ENCODE data around the gene CIAO2B. TPM values are rescaled to one million over a fixed set of nuclear protein-coding genes. Genes with fewer than 3 reads are reported as not detected.
"Not testable (repeated sequence)": the region's sequence is repeated elsewhere in the genome, so short reads cannot be mapped to it uniquely, and the experiment has no call there.

Gene CIAO2B
- total and polyA plus RNA-seq, 3 donors from 2014 or later: 113 to 179 (median 145) TPM

DNA sequence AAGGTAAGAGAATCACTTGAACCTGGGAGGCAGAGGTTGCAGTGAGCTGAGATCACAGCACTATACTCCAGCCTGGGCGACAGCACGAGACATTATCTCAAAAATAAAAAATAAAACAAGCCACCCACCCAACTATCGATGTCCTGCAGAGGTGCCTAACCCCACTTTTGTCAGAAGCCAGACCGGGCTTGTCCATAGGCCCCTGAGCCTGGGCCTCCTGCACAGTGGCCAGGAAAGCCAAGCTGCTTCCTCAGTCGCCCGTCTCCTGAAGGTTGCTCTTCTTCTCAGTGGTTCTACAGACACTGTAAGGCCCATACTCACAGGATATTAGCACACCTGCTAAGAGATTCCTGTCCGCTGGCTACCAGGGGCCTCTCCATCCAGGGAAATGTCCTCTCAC lies 12.3 kb upstream of the CIAO2B start:
- no peak overlapping the region for H3K27ac ChIP-seq
- H3K4me1 ChIP-seq: peaks cover 16% of the 10 kb centered on the region
- H3K9me3 ChIP-seq: no peaks in the 10 kb centered on the region
- intact Hi-C loops (cut with DNase I; ENCODE audit: low total_unique reads): no loop called here
- H3K27me3 ChIP-seq: no peaks in the 10 kb centered on the region
- 68 to 78% methylated on average over 7 of the region's 7 CpGs for WGBS, 2 donors
- DNase-seq: no peak
- H3K4me3 ChIP-seq: no peak overlapping the region
- no peaks in the 10 kb centered on the region for H3K36me3 ChIP-seq (ENCODE audit: low read depth, missing control alignments)
- no peak for TF ChIP-seq POLR2A (IDR thresholded peaks at IDR 0.05)
- TF ChIP-seq, protein P1, sequence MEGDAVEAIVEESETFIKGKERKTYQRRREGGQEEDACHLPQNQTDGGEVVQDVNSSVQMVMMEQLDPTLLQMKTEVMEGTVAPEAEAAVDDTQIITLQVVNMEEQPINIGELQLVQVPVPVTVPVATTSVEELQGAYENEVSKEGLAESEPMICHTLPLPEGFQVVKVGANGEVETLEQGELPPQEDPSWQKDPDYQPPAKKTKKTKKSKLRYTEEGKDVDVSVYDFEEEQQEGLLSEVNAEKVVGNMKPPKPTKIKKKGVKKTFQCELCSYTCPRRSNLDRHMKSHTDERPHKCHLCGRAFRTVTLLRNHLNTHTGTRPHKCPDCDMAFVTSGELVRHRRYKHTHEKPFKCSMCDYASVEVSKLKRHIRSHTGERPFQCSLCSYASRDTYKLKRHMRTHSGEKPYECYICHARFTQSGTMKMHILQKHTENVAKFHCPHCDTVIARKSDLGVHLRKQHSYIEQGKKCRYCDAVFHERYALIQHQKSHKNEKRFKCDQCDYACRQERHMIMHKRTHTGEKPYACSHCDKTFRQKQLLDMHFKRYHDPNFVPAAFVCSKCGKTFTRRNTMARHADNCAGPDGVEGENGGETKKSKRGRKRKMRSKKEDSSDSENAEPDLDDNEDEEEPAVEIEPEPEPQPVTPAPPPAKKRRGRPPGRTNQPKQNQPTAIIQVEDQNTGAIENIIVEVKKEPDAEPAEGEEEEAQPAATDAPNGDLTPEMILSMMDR (IDR thresholded peaks at IDR 0.05): no peak

GRCh38 chr16:66945939-66946338 lies 11.7 kb upstream of the CIAO2B start:
- intact Hi-C loops (cut with DNase I; ENCODE audit: low total_unique reads): no loop called here
- TF ChIP-seq, protein P1 (IDR thresholded peaks at IDR 0.05): no peak
- H3K9me3 ChIP-seq: no peaks in the 10 kb centered on the region

DNA sequence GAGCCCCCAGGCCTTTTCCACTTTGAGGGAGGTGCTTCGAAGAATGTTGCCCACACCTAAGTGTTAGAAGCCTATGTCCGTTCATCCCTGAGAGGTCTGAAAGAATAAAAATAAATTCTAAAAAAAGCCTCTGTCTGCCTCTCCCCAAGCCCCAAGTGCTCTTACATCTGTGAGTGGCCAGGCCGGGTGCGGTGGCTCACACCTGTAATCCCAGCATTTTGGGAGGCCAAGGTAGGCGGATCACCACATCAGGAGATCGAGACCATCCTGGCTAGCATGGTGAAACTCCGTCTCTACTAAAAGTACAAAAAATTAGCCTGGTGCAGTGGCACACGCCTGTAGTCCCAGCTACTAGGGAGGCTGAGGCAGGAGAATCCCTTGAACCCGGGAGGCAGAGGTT lies 10.8 kb upstream of the CIAO2B start:
- H3K27me3 ChIP-seq; intact Hi-C loops (cut with DNase I; ENCODE audit: low total_unique reads); DNase-seq; H3K4me3 ChIP-seq; H3K36me3 ChIP-seq (ENCODE audit: low read depth, missing control alignments); H3K9me3 ChIP-seq; H3K27ac ChIP-seq: not testable (repeated sequence)
- peaks cover 16% of the 10 kb centered on the region for H3K4me1 ChIP-seq
- 82 to 83% methylated on average over 9 of the region's 9 CpGs for WGBS, 2 donors

More at GRCh38 chr16:66945939-66946338, 11.7 kb upstream of the CIAO2B start:
- no peak overlapping the region for H3K4me3 ChIP-seq
- DNase-seq: no peak
- H3K4me1 ChIP-seq: peaks cover 16% of the 10 kb centered on the region
- 90 to 91% methylated on average over 4 of the region's 4 CpGs for WGBS, 2 donors
- H3K27me3 ChIP-seq: no peaks in the 10 kb centered on the region
- H3K27ac ChIP-seq: no peak overlapping the region
- no peaks in the 10 kb centered on the region for H3K36me3 ChIP-seq (ENCODE audit: low read depth, missing control alignments)

GRCh38 chr16:66944054-66944441 lies 9.8 kb upstream of the CIAO2B start:
- DNase-seq: no peak
- Histone ChIP-seq H3K27me3 (no peaks in the 10 kb centered on the region), H3K4me3 (no peak overlapping the region), H3K4me1 (peaks cover 14% of the 10 kb centered on the region), H3K9me3 (no peaks in the 10 kb centered on the region), H3K36me3 (ENCODE audit: low read depth, missing control alignments) (no peaks in the 10 kb centered on the region), H3K27ac (no peak overlapping the region)
- 91% methylated on average over 5 of the region's 5 CpGs for WGBS, 2 donors
- intact Hi-C loops (cut with DNase I; ENCODE audit: low total_unique reads): no loop called here
- no peak for TF ChIP-seq POLR2A (IDR thresholded peaks at IDR 0.05)

- H3K27ac ChIP-seq: no peak overlapping the region
- no peak for DNase-seq
- no peaks in the 10 kb centered on the region for H3K36me3 ChIP-seq (ENCODE audit: low read depth, missing control alignments)
- H3K4me3 ChIP-seq: no peak overlapping the region
- TF ChIP-seq, protein P1 (IDR thresholded peaks at IDR 0.05): no peak
- TF ChIP-seq POLR2A (IDR thresholded peaks at IDR 0.05): no peak
- no peaks in the 10 kb centered on the region for H3K9me3 ChIP-seq
- peaks cover 9% of the 10 kb centered on the region for H3K4me1 ChIP-seq
- H3K27me3 ChIP-seq: no peaks in the 10 kb centered on the region
- intact Hi-C loops (cut with DNase I; ENCODE audit: low total_unique reads): no loop called here
- WGBS, 2 donors: 88 to 90% methylated on average over 9 to 15 of the region's 15 CpGs
Measured at GRCh38 chr16:66943426-66944053, 9.3 kb upstream of the CIAO2B start.

DNA sequence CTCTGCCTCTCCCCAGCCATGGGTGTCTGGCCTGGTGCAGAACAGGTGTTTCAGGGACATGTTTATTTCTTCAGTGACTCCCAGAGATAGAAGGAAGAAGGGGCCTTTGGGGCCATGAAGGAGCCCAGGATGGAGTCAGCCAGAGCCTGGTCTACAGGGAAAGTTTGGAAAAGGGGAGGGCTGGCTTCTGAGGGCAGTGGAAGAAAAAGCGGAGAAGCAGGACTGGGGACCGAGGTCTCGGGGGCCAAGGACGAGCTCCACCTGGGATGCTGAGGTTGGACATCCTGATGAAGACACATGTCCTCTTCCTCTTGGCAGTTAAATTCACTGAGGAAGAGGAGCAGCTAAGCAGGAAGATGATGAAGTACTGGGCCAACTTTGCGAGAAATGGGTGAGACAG lies 8.8 kb upstream of the CIAO2B start:
- Histone ChIP-seq H3K27ac (no peak overlapping the region), H3K27me3 (no peaks in the 10 kb centered on the region), H3K4me3 (no peak overlapping the region), H3K36me3 (ENCODE audit: low read depth, missing control alignments) (no peaks in the 10 kb centered on the region), H3K9me3 (no peaks in the 10 kb centered on the region), H3K4me1 (peaks cover 3% of the 10 kb centered on the region)
- intact Hi-C loops (cut with DNase I; ENCODE audit: low total_unique reads): no loop called here
- TF ChIP-seq, protein P1 (IDR thresholded peaks at IDR 0.05): no peak
- TF ChIP-seq POLR2A (IDR thresholded peaks at IDR 0.05): no peak
- WGBS, 2 donors: 92 to 96% methylated on average over 4 to 5 of the region's 5 CpGs
- DNase-seq: no peak

Data from testis (tissue), 3 donors.